ENCODE measurements around the gene UPP1.

GRCh38 chr7:48096273-48096672 lies 7.2 kb downstream of the UPP1 start:
- TF ChIP-seq CTCF (IDR thresholded peaks at IDR 0.05) (no peak), POLR2A (IDR thresholded peaks at IDR 0.05) (no peak)

Measured in Peyer's patch (tissue), 4 donors.